Mesenchymal stem cell (in vitro differentiated cells and primary cell): ENCODE data around the gene LRRFIP1.
A peak's percentile ranks its signal among the peaks of the same experiment; 100 is the strongest.

Experiments used
- DNase-seq: peaks from one replicate; pipeline ENCODE4 v3.0.0-alpha.2; 2013
- H2AFZ ChIP-seq: one replicate; pipeline ENCODE4 v1.6.1; 2013; ENCODE audit warnings: low read depth, mild to moderate bottlenecking, control low read depth, inconsistent platforms, low read length, moderate library complexity
- H2AK5ac ChIP-seq: 2 replicates; pipeline ENCODE4 v1.6.1; 2013; ENCODE audit warnings: low read length, moderate library complexity, mild to moderate bottlenecking, inconsistent platforms; ENCODE audit not compliant: severe bottlenecking
- H2BK120ac ChIP-seq: one replicate; pipeline ENCODE4 v1.6.1; 2013; ENCODE audit warnings: low read depth, mild to moderate bottlenecking, inconsistent platforms, low read length, moderate library complexity
- H2BK12ac ChIP-seq, 2 experiments: one replicate each; pipeline ENCODE4 v1.6.1; 2013; ENCODE audit warnings: inconsistent platforms in 2 of 2, low read length in 2 of 2, mild to moderate bottlenecking in 2 of 2, moderate library complexity in 2 of 2, control low read depth in 1 of 2
- H2BK15ac ChIP-seq: one replicate; pipeline ENCODE4 v1.6.1; 2013; ENCODE audit warnings: mild to moderate bottlenecking, low read depth, inconsistent platforms; ENCODE audit not compliant: poor library complexity, severe bottlenecking
- H2BK5ac ChIP-seq: 2 replicates; pipeline ENCODE4 v1.6.1; 2013; ENCODE audit warnings: low read depth, mild to moderate bottlenecking, low read length, control low read depth, inconsistent platforms; ENCODE audit not compliant: poor library complexity, severe bottlenecking
- H3K14ac ChIP-seq, 2 experiments: one replicate each; pipeline ENCODE4 v1.6.1; 2013; ENCODE audit warnings: inconsistent platforms in 2 of 2, low read length in 2 of 2, control low read depth in 1 of 2, mild to moderate bottlenecking in 1 of 2, moderate library complexity in 1 of 2
- H3K18ac ChIP-seq, 2 experiments: one replicate each; pipeline ENCODE4 v1.6.1; 2013; ENCODE audit warnings: inconsistent platforms in 2 of 2, low read length in 2 of 2, control low read depth in 1 of 2, low read depth in 1 of 2, mild to moderate bottlenecking in 1 of 2
- H3K23ac ChIP-seq, 2 experiments: one replicate each; pipeline ENCODE4 v1.6.1; 2013; ENCODE audit warnings: inconsistent platforms in 2 of 2, low read length in 2 of 2, mild to moderate bottlenecking in 2 of 2, moderate library complexity in 2 of 2, control low read depth in 1 of 2
- H3K27ac ChIP-seq: 2 replicates; pipeline ENCODE4 v1.5.1; 2013; ENCODE audit warnings: mild to moderate bottlenecking, moderate library complexity, low read length, control low read depth, inconsistent platforms; ENCODE audit not compliant: poor library complexity, severe bottlenecking
- H3K27me3 ChIP-seq, 2 experiments: 2 replicates each; pipeline versions ENCODE4 v1.6.1 to v1.7.0; 2013; ENCODE audit warnings: low read length in 2 of 2, mild to moderate bottlenecking in 2 of 2, moderate library complexity in 2 of 2, control low read depth in 1 of 2, inconsistent platforms in 1 of 2; ENCODE audit not compliant: control insufficient read depth in 1 of 2, insufficient read depth in 1 of 2
- H3K36me3 ChIP-seq, 2 experiments: 2 replicates each; pipeline versions ENCODE4 v1.6.1 to v1.7.0; 2013; ENCODE audit warnings: low read length in 2 of 2, control low read depth in 1 of 2, inconsistent platforms in 1 of 2, low read depth in 1 of 2, mild to moderate bottlenecking in 1 of 2; ENCODE audit not compliant: insufficient read depth in 2 of 2, control insufficient read depth in 1 of 2
- H3K4ac ChIP-seq, 2 experiments: one replicate each; pipeline ENCODE4 v1.6.1; 2013; ENCODE audit warnings: inconsistent platforms in 2 of 2, low read length in 2 of 2, mild to moderate bottlenecking in 2 of 2, moderate library complexity in 2 of 2, control low read depth in 1 of 2, low read depth in 1 of 2
- H3K4me1 ChIP-seq: 2 replicates; pipeline ENCODE4 v1.6.1; 2013; ENCODE audit warnings: low read depth, low read length, control low read depth; ENCODE audit not compliant: control insufficient read depth, insufficient read depth
- H3K4me2 ChIP-seq: 2 replicates; pipeline ENCODE4 v1.6.1; 2013; ENCODE audit warnings: low read length, mild to moderate bottlenecking, inconsistent platforms; ENCODE audit not compliant: poor library complexity, severe bottlenecking
- H3K4me3 ChIP-seq, 2 experiments: 2 replicates each; pipeline versions ENCODE4 v1.5.1 to v1.7.0; 2013; ENCODE audit warnings: low read length in 2 of 2, mild to moderate bottlenecking in 2 of 2, control low read depth in 1 of 2, low read depth in 1 of 2; ENCODE audit not compliant: insufficient read depth in 1 of 2
- H3K79me1 ChIP-seq: replicated peaks from 2 replicates; pipeline ENCODE4 v1.6.1; 2013; ENCODE audit warnings: mild to moderate bottlenecking, control low read depth, low read length, inconsistent platforms; ENCODE audit not compliant: poor library complexity, severe bottlenecking
- H3K9ac ChIP-seq: 2 replicates; pipeline ENCODE4 v1.7.0; 2013; ENCODE audit warnings: mild to moderate bottlenecking, low read length, moderate library complexity
- H3K9me3 ChIP-seq: 2 replicates; pipeline ENCODE4 v1.7.0; 2013; ENCODE audit warnings: mild to moderate bottlenecking, low read length; ENCODE audit not compliant: control insufficient read depth
- H4K8ac ChIP-seq: one replicate; pipeline ENCODE4 v1.6.1; 2013; ENCODE audit warnings: inconsistent platforms, mild to moderate bottlenecking, low read length, moderate library complexity
- H4K91ac ChIP-seq: one replicate; pipeline ENCODE4 v1.6.1; 2013; ENCODE audit warnings: mild to moderate bottlenecking, low read length, inconsistent platforms
- WGBS: methylation state at CpG from one replicate; pipeline ENCODE4 v1.1.7; 2013; ENCODE audit warnings: mixed read lengths; 5-methylcytosine and 5-hydroxymethylcytosine counted together

Gene LRRFIP1

GRCh38 chr2:237722616-237723015 lies 95.2 kb downstream of the LRRFIP1 start:
- Histone ChIP-seq H3K9me3 (no peaks in the 10 kb centered on the region), H3K18ac (no peak overlapping the region), H4K8ac (no peak overlapping the region), H3K27me3 (no peaks in the 10 kb centered on the region), H3K36me3 (peaks cover 9 to 56% of the 10 kb centered on the region in 2 experiments), H2BK15ac (no peak overlapping the region), H3K27ac (peak overlapping the region; percentile 0), H2BK5ac (no peak overlapping the region), H3K4me1 (peaks cover 28% of the 10 kb centered on the region), H2AK5ac (no peak overlapping the region), H3K79me1 (peaks cover 22% of the 10 kb centered on the region), H3K23ac (no peak overlapping the region), H3K4ac (no peak overlapping the region), H4K91ac (no peak overlapping the region), H3K4me2 (no peak overlapping the region), H3K14ac (no peak overlapping the region), H2AFZ (no peak overlapping the region), H2BK120ac (no peak overlapping the region), H3K9ac (no peak overlapping the region), H3K4me3 (no peak overlapping the region), H2BK12ac (no peak overlapping the region)
- no peak for DNase-seq
- 96% methylated on average over 3 of the region's 7 CpGs for WGBS

GRCh38 chr2:237723023-237723422 lies 95.6 kb downstream of the LRRFIP1 start:
- H2BK15ac ChIP-seq = no peak overlapping the region
- H2BK12ac ChIP-seq = no peak overlapping the region
- DNase-seq = no peak
- H3K27ac ChIP-seq = no peak overlapping the region
- no peak overlapping the region for H3K4ac ChIP-seq
- no peaks in the 10 kb centered on the region for H3K9me3 ChIP-seq
- no peaks in the 10 kb centered on the region for H3K27me3 ChIP-seq
- H3K9ac ChIP-seq = no peak overlapping the region
- H3K18ac ChIP-seq = no peak overlapping the region
- H4K91ac ChIP-seq = no peak overlapping the region
- H3K36me3 ChIP-seq = peaks cover 7 to 53% of the 10 kb centered on the region in 2 experiments
- no peak overlapping the region for H2BK120ac ChIP-seq
- H3K4me3 ChIP-seq = no peak overlapping the region
- WGBS = 100% methylated on average over 1 of the region's 1 CpG
- no peak overlapping the region for H2AFZ ChIP-seq
- H3K4me2 ChIP-seq = no peak overlapping the region
- no peak overlapping the region for H3K14ac ChIP-seq
- peaks cover 20% of the 10 kb centered on the region for H3K79me1 ChIP-seq
- H3K23ac ChIP-seq = no peak overlapping the region
- peaks cover 28% of the 10 kb centered on the region for H3K4me1 ChIP-seq
- no peak overlapping the region for H2BK5ac ChIP-seq
- H2AK5ac ChIP-seq = no peak overlapping the region
- H4K8ac ChIP-seq = no peak overlapping the region

- H3K27ac ChIP-seq = peak overlapping the region; percentile 25
- H3K79me1 ChIP-seq = peaks cover 17% of the 10 kb centered on the region
- H2AFZ ChIP-seq = no peak overlapping the region
- H3K36me3 ChIP-seq = peaks cover 3 to 48% of the 10 kb centered on the region in 2 experiments
- 17% methylated on average over 3 of the region's 3 CpGs for WGBS
- peak; percentile 76 for DNase-seq
- no peak overlapping the region for H2BK5ac ChIP-seq
- H3K18ac ChIP-seq = no peak overlapping the region
- H3K14ac ChIP-seq = no peak overlapping the region
- no peak overlapping the region for H3K4ac ChIP-seq
- H3K4me1 ChIP-seq = peaks cover 30% of the 10 kb centered on the region
- H2BK12ac ChIP-seq = no peak overlapping the region
- H4K91ac ChIP-seq = peak overlapping the region; percentile 34
- H2BK15ac ChIP-seq = no peak overlapping the region
- no peak overlapping the region for H3K9ac ChIP-seq
- H3K4me3 ChIP-seq = no peak overlapping the region
- no peak overlapping the region for H2BK120ac ChIP-seq
- H3K4me2 ChIP-seq = no peak overlapping the region
- no peak overlapping the region for H3K23ac ChIP-seq
- H3K27me3 ChIP-seq = no peaks in the 10 kb centered on the region
- no peaks in the 10 kb centered on the region for H3K9me3 ChIP-seq
- H2AK5ac ChIP-seq = peak overlapping the region; percentile 39
- peak overlapping the region; percentile 7 for H4K8ac ChIP-seq
These were observed 96.2 kb downstream of the LRRFIP1 start for GRCh38 chr2:237723602-237724001.

GRCh38 chr2:237724811-237725478 lies 97.6 kb downstream of the LRRFIP1 start:
- Histone ChIP-seq H4K8ac (no peak overlapping the region), H2AFZ (no peak overlapping the region), H3K36me3 (peaks cover 3 to 56% of the 10 kb centered on the region in 2 experiments), H4K91ac (no peak overlapping the region), H3K4me1 (peaks cover 28% of the 10 kb centered on the region), H3K9ac (no peak overlapping the region), H2BK12ac (peak overlapping the region; percentile 12 to 21), H3K4me3 (no peak overlapping the region), H3K27ac (no peak overlapping the region), H3K18ac (no peak overlapping the region), H3K27me3 (no peaks in the 10 kb centered on the region), H3K23ac (no peak overlapping the region), H3K4ac (no peak overlapping the region), H3K4me2 (no peak overlapping the region), H3K79me1 (peaks cover 19% of the 10 kb centered on the region), H2BK15ac (no peak overlapping the region), H3K14ac (no peak overlapping the region), H2AK5ac (peak overlapping the region; percentile 57), H2BK120ac (no peak overlapping the region), H2BK5ac (no peak overlapping the region), H3K9me3 (no peaks in the 10 kb centered on the region)
- no peak for DNase-seq
- WGBS = 93% methylated on average over 7 of the region's 9 CpGs
